Osteoblast (primary cell): ENCODE data around the gene KNDC1. TPM values are rescaled to one million over a fixed set of nuclear protein-coding genes. Genes with fewer than 3 reads are reported as not detected.

Source experiments
- DNase-seq: peaks from one replicate; pipeline ENCODE4 v3.0.0; 2011; ENCODE audit warnings: low spot score, mixed read lengths; ENCODE audit not compliant: insufficient read length; ENCODE audit errors: missing footprints
- H2AFZ ChIP-seq: 2 replicates; pipeline ENCODE4 v1.6.0; 2011; ENCODE audit warnings: mild to moderate bottlenecking, low read length
- H3K27ac ChIP-seq: 2 replicates; pipeline ENCODE4 v1.5.1; 2011; ENCODE audit warnings: mild to moderate bottlenecking, low read depth, low read length, moderate library complexity
- H3K27me3 ChIP-seq: 2 replicates; pipeline ENCODE4 v1.6.0; 2012; ENCODE audit warnings: mild to moderate bottlenecking, control low read depth, inconsistent platforms, low read length, moderate library complexity; ENCODE audit not compliant: insufficient read depth
- H3K36me3 ChIP-seq: 2 replicates; pipeline ENCODE4 v1.5.1; 2011; ENCODE audit warnings: mild to moderate bottlenecking, low read length, control low read depth, moderate library complexity; ENCODE audit not compliant: insufficient read depth
- H3K4me1 ChIP-seq: 2 replicates; pipeline ENCODE4 v1.5.1; 2011; ENCODE audit warnings: mild to moderate bottlenecking, low read length, control low read depth, moderate library complexity; ENCODE audit not compliant: insufficient read depth
- H3K4me2 ChIP-seq: 2 replicates; pipeline ENCODE4 v1.6.0; 2011; ENCODE audit warnings: mild to moderate bottlenecking, low read length; ENCODE audit not compliant: insufficient read depth
- H3K4me3 ChIP-seq: fragments of 200-600 bp; sonication (generic); 3 replicates; pipeline ENCODE4 v1.5.1; 2012; ENCODE audit warnings: mild to moderate bottlenecking, low read length, inconsistent platforms; ENCODE audit not compliant: insufficient read depth
- H3K79me2 ChIP-seq: 2 replicates; pipeline ENCODE4 v1.6.0; 2012; ENCODE audit warnings: mild to moderate bottlenecking, low read length, control low read depth, inconsistent platforms; ENCODE audit not compliant: insufficient read depth
- H3K9me3 ChIP-seq: 2 replicates; pipeline ENCODE4 v1.5.1; 2011; ENCODE audit warnings: low read depth, low read length, control low read depth
- H4K20me1 ChIP-seq: 2 replicates; pipeline ENCODE4 v1.6.0; 2012; ENCODE audit warnings: mild to moderate bottlenecking, low read length, control low read depth; ENCODE audit not compliant: insufficient read depth
- total RNA-seq: library from RNA; depleted of rRNA; stranded (reverse); fragments of >200 nt; gene quantifications from 2 replicates; pipeline ENCODE4 v1.2.3, GENCODE V29; 2012
- TF ChIP-seq, protein P1 (sequence below): IDR thresholded peaks from 2 replicates; pipeline ENCODE4 v1.5.1; 2011; ENCODE audit warnings: mild to moderate bottlenecking, low read depth, low read length, moderate library complexity; ENCODE audit errors: extremely low read depth

KNDC1 gene
- total RNA-seq, 1 donor, result not detected

DNA sequence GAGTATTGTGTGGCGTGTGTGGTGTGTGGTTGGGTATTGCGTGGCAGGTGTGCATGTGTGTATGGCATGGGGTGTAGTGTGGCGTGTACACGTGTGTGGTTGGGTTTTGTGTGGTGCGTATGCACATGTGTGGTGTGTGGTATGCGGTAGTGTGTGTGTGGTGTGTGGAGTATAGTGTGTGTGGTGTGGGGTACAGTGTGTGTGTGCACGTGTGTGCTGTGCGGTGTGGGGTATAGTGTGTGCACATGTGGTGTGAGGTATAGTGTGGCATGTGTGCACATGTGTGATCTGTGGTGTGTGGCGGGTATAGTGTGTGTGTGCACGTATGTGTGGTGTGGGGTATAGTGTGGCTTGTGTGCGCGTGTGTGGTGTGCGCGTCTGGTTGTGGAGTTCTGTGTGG, 49.1 kb downstream of the KNDC1 start:
- Histone ChIP-seq H3K4me2 (no peak overlapping the region), H3K27ac (no peak overlapping the region), H3K27me3 (no peaks in the 10 kb centered on the region), H3K4me1 (no peaks in the 10 kb centered on the region), H3K79me2 (no peaks in the 10 kb centered on the region), H3K36me3 (no peaks in the 10 kb centered on the region), H2AFZ (no peak overlapping the region), H3K4me3 (no peak overlapping the region), H3K9me3 (no peaks in the 10 kb centered on the region), H4K20me1 (no peaks in the 10 kb centered on the region)
- no peak for DNase-seq
- TF ChIP-seq, protein P1, sequence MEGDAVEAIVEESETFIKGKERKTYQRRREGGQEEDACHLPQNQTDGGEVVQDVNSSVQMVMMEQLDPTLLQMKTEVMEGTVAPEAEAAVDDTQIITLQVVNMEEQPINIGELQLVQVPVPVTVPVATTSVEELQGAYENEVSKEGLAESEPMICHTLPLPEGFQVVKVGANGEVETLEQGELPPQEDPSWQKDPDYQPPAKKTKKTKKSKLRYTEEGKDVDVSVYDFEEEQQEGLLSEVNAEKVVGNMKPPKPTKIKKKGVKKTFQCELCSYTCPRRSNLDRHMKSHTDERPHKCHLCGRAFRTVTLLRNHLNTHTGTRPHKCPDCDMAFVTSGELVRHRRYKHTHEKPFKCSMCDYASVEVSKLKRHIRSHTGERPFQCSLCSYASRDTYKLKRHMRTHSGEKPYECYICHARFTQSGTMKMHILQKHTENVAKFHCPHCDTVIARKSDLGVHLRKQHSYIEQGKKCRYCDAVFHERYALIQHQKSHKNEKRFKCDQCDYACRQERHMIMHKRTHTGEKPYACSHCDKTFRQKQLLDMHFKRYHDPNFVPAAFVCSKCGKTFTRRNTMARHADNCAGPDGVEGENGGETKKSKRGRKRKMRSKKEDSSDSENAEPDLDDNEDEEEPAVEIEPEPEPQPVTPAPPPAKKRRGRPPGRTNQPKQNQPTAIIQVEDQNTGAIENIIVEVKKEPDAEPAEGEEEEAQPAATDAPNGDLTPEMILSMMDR, result no peak

DNA sequence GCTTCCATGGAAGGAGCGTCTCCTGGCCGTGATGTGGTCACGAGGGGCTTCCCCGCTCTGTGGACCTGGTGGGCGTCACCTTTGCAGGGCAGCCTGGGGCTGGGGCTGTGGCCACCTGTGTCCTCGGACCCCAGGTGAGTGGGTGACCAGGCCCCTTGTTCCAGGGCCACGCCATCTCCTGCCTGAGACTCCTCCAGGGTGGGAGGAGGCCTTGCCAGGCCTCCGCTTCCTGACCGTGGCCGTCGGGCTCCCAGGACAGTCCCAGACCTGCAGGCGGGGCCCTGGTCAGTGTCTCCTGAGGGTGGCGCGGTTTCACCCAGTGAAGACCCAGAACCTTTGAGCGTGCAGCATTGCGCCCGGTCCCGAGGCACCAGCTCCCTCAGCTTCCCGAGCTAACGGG, 49.6 kb downstream of the KNDC1 start:
- no peaks in the 10 kb centered on the region for H3K36me3 ChIP-seq
- H3K4me2 ChIP-seq, result no peak overlapping the region
- H3K27ac ChIP-seq, result no peak overlapping the region
- H3K27me3 ChIP-seq, result no peaks in the 10 kb centered on the region
- no peaks in the 10 kb centered on the region for H3K79me2 ChIP-seq
- H3K9me3 ChIP-seq, result no peaks in the 10 kb centered on the region
- no peaks in the 10 kb centered on the region for H3K4me1 ChIP-seq
- H2AFZ ChIP-seq, result no peak overlapping the region
- H3K4me3 ChIP-seq, result no peak overlapping the region
- H4K20me1 ChIP-seq, result no peaks in the 10 kb centered on the region
- TF ChIP-seq, protein P1, result no peak
- no peak for DNase-seq

DNA sequence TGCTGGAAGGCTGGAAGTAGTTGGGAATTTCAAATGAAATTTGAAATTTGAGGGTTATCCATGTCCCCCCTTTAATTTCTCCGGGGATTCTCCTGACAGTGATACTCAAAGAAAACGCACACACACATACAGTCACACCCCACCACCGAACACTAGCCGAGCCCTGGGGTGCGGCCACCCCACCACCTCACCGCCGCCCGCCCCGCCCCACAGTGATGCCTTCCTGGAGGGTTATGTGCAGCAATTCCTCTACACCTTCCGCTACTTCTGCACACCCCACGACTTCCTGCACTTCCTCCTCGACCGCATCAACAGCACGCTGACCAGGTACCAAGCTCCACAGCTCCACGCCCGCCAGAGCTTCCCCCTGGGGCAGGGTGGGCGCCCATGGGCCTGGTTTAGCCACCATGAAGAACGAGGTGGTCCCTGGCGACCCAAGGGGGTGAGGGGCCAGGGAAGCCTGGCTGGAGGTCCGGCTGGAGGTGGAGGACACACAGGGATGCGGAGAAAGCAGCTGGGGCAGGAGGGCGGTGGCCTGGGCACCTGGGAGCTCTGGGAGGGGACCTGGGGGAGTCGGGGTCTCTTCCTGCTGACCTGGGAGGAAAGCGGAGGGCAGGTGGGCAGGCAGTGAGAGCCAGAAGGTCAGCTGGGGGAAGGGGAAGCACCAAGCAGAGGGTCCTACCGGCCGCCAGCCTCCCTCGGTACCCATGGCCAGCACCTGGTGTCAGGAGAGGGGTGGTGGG, 50.5 kb downstream of the KNDC1 start:
- H2AFZ ChIP-seq, result no peak overlapping the region
- DNase-seq, result no peak
- no peak overlapping the region for H3K4me3 ChIP-seq
- TF ChIP-seq, protein P1, result no peak
- H3K9me3 ChIP-seq, result no peaks in the 10 kb centered on the region
- H4K20me1 ChIP-seq, result no peaks in the 10 kb centered on the region
- no peaks in the 10 kb centered on the region for H3K79me2 ChIP-seq
- no peaks in the 10 kb centered on the region for H3K4me1 ChIP-seq
- H3K4me2 ChIP-seq, result no peak overlapping the region
- H3K27me3 ChIP-seq, result no peaks in the 10 kb centered on the region
- no peak overlapping the region for H3K27ac ChIP-seq
- H3K36me3 ChIP-seq, result no peaks in the 10 kb centered on the region

DNA sequence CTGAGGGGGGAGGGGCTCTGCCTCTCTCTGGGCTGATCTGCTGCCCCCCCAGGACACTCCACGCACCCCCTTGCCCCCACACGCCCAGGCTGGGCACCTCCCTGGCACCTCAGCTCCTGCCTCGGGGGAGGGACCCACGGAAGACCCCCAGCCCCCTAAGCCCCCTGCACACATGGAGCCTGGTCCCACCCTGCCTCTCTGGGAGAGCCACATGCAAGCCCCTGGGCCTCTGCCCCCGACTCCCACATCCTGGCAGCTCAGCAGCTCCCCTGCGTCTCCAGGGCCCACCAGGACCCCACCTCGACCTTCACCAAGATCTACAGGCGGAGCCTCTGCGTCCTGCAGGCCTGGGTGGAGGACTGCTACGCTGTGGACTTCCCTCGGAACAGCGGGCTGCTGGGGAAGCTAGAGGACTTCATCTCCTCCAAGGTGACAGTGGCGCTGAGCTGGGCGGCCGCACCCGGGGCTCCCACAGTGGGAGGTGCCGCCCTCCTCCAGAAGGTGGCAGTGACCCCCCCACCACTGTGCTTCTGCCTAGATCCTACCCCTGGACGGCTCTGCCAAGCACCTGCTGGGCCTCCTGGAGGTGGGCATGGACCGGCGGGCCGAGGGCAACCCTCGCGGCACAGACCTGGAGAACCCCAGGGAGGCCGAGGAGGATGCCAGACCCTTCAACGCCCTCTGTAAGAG, 51.3 kb downstream of the KNDC1 start:
- no peaks in the 10 kb centered on the region for H3K4me1 ChIP-seq
- no peaks in the 10 kb centered on the region for H3K9me3 ChIP-seq
- TF ChIP-seq, protein P1, result no peak
- no peaks in the 10 kb centered on the region for H3K79me2 ChIP-seq
- H3K4me2 ChIP-seq, result no peak overlapping the region
- H3K4me3 ChIP-seq, result no peak overlapping the region
- no peak overlapping the region for H3K27ac ChIP-seq
- H4K20me1 ChIP-seq, result no peaks in the 10 kb centered on the region
- H3K36me3 ChIP-seq, result no peaks in the 10 kb centered on the region
- no peak overlapping the region for H2AFZ ChIP-seq
- H3K27me3 ChIP-seq, result no peaks in the 10 kb centered on the region
- no peak for DNase-seq
